NCI-H774 (cell line): ENCODE measurements around the gene GYS1.

Source experiments
- DNase-seq: peaks from one replicate; lab custom pipeline; 2025; lab: John Stamatoyannopoulos, UW

The GYS1 gene

GRCh38 chr19:48963371-48964204, 29.5 kb downstream of the GYS1 start:
- no peak for DNase-seq

GRCh38 chr19:48962849-48963165, 30.3 kb downstream of the GYS1 start:
- DNase-seq, result no peak

DNA sequence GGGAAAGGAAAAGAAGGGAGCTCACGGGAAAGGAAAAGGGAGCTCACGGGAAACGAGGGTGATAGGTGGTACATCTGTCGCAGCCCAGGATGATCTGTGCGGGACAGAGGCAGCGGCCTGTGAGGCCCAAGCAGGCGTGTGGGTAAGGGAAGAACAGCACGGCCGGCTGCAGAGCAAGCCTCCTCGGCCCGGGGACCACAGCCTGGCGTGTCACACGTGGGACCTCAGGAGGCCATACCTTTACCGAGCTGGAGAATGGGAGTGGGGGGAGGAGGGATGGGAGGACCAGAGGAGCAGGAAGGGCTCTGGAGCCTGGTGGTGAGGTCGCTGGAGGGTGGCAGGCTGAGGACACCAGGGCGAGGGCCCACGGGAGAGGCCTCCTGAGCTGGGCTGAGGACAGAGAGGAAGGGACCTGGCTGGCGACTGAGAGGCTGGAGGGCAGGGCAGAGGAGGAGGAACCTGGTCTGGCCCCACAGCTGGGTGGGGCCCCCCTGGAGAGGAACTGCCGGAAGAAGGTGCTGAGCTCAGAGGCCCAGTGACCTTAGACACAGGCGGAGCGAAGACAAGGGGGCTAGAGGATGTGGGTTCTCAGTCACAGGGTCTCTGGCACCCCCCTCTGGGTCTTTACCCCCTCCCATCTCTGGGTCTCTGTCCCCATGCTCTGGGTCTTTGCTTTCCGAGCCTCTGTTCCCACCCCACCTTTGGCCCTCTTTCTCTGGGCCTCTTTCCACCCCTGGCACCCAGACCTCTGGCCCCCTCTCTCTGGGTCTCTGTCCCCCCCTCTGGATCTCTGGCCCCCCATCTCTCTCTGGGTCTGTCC, 30.9 kb downstream of the GYS1 start:
- DNase-seq, result no peak

- no peak for DNase-seq
Observed at GRCh38 chr19:48961673-48962028, 31.5 kb downstream of the GYS1 start.

GRCh38 chr19:48961051-48961649, 32.0 kb downstream of the GYS1 start:
- no peak for DNase-seq

DNA sequence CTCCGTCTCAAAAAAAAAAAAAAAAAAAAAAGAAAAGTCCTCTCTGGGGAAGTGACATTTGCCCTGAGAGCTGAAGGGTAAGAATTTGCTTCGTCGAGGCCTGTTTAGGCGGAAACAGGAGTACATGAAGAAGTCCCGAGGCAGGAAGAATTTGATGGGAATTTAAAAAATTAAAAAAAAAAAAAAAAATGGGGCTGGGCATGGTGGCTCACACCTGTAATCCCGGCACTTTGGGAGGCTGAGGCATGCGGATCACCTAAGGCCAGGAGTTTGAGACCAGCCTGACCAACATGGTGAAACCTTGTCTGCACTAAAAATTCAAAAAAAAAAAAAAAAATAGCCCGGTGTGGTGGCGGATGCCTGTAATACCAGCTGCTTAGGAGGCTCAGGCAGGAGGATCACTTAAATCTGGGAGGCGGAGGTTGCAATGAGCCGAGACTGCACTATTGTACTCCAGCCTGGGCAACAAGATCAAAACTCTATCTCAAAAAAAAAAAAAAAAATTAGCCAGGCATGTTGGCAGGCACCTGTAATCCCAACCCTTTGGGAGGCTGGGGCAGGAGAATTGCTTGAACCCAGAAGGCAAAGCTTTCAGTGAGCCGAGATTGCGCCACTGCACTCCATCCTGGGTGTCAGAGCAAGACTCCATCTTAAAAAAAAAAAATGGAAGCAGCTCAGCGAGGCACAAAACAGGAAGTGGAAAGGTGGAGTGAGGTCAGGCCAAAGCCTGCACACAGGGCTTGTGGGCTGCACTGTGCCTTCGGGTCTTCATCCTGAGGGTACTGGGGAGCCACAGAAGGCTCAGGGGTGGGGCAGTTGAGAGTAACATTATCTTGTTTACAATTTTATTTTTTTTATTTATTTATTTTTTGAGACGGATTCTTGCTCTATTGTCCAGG, 33.5 kb downstream of the GYS1 start:
- DNase-seq, result no peak

- DNase-seq, result no peak
Observed at GRCh38 chr19:48958006-48958405, 35.1 kb downstream of the GYS1 start.

DNA sequence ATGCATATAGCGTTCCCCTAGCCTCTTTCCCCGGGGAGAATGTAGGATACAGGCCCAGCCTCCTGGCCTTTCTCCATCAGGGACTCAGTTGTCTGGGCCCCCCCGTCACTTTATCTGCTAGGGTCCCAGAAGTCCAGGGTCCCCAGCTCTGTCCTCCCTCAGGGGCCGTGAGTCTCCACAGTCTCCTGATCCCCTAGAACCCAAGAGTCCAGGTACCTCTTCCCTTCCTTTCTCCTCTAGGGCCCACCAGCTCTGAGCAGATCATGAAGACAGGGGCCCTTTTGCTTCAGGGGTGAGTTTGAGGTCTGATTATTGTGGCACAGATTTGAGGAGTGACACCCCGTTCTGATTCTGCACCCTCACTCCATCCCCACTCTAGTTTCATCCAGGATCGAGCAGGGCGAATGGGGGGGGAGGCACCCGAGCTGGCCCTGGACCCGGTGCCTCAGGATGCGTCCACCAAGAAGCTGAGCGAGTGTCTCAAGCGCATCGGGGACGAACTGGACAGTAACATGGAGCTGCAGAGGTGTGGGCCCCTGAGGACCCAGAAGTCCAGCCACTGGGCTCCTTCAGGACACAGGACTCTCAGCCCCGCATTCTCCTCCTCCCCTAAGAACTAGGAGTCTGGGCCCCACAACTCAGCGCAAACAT, 37.7 kb downstream of the GYS1 start:
- DNase-seq, result no peak

DNA sequence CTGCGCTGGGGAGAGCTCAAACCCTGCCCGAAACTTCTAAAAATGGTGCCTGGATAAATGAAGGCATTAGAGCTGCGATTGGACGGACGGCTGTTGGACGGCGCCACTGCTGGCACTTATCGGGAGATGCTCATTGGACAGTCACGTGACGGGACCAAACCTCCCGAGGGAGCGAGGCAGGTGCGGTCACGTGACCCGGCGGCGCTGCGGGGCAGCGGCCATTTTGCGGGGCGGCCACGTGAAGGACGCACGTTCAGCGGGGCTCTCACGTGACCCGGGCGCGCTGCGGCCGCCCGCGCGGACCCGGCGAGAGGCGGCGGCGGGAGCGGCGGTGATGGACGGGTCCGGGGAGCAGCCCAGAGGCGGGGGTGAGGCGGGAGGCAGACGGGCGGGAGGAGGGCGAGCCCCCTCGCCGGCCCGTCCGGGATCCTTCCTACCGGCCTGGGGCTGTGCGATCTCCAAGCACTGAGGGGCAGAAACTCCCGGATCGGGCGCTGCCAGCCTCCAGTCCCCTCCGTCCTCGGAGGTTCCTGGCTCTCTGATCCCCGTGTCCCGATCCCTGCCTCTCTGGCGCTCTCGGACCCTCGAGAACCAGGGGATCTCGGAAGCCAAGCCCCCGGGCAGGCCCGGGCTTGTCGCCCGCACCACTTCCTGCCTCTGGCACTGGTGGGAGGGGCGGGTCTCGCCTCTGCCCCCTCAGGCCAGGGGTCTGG, 38.4 kb downstream of the GYS1 start, which contains the start of gene BAX:
Gene BAX (plus strand): TSS at position 281 of the 713 bp plus-strand sequence. CDS start 54 bp downstream, at position 335.
- DNase-seq, result peak; percentile 97

- DNase-seq, result no peak
Observed at GRCh38 chr19:48953990-48954594, 39.0 kb downstream of the GYS1 start.

- no peak for DNase-seq
Observed at GRCh38 chr19:48953141-48953540, 40.0 kb downstream of the GYS1 start.

- DNase-seq, result no peak
Observed at GRCh38 chr19:48950830-48951519, 42.1 kb downstream of the GYS1 start.

GRCh38 chr19:48950159-48950558, 43.0 kb downstream of the GYS1 start:
- no peak for DNase-seq

- DNase-seq, result no peak
Observed at GRCh38 chr19:48947258-48947542, 45.9 kb downstream of the GYS1 start.

DNA sequence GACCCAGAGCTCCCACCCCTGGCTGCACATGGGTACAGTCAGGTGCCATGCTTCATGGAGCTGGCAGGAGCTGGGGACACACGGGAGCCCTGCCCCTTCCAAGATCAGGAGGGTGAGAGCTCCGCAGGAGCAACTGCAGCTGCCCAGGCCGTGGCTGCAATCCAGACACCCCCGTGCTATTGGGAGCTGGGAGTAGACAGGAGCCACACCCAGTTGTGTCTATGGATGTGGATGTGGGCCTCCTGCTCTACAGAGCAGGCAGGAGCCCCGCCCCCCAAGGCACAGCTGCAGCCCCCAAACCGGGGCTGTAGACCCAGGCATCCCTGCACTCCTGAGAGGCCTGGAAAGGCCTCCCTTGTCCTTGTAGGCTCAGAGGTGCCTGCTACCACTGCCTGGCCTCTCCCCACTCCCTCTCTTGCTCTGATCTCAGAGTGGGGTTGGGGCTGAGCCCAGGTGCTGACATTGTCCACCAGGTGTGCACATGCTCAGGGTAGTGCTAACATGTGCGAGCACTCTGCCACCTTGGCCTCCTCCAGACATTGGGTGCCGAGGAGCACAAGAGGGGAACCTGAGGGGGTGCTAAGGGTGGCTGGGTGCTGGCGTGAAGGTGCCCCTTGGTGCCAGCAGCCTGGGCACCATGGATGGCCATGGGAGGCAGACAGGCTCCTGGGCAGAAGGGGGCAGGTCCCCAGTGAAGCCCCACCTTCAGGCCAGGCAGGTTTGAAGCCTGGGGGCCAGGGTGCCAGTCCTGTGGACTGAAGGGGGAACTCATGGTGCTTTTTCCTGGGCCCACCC, 46.4 kb downstream of the GYS1 start:
- DNase-seq, result no peak

- no peak for DNase-seq
Observed at GRCh38 chr19:48945817-48946216, 47.3 kb downstream of the GYS1 start.

- no peak for DNase-seq
Observed at GRCh38 chr19:48945415-48945814, 47.7 kb downstream of the GYS1 start.

- DNase-seq, result no peak
Observed at GRCh38 chr19:48943081-48943480, 50.0 kb downstream of the GYS1 start.

DNA sequence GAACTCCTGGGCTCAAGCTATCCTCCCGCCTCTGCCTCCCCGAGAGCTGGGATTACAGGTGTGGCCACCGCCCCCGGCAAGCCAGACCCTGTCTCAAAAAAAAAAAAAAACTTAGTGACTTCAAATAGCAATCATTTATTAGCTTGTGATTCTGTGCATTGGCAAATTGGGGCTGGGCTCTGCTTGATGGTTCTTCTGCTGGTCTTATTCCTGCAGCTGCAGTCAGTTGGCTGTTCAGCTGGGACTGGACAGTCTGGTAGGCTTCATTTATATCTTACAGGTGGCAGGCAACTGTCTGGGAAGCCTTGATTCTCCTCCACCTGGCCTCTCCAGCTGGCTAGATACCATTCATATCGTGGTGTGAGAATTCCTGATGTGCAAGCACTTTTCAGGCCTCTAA, 52.2 kb downstream of the GYS1 start:
- DNase-seq, result no peak
